ENCODE results near the gene ABCG1. TPM values are rescaled to one million over a fixed set of nuclear protein-coding genes. Genes with fewer than 3 reads are reported as not detected.

Gene ABCG1
- total RNA-seq, 1 donor from 2014 or later: 1.6 TPM

- peaks cover 2% of the 10 kb centered on the region for H3K27me3 Mint-ChIP-seq (ENCODE audit: low read depth)
- H3K4me1 Mint-ChIP-seq (ENCODE audit: low read depth): no peaks in the 10 kb centered on the region
- no peak for TF ChIP-seq CTCF (IDR thresholded peaks at IDR 0.05)
- no peak overlapping the region for H3K4me3 Mint-ChIP-seq (ENCODE audit: unreplicated experiment)
- DNase-seq (ENCODE audit: low spot score): no peak
- H3K27ac Mint-ChIP-seq (ENCODE audit: unreplicated experiment): no peak overlapping the region
- no peaks in the 10 kb centered on the region for H3K9me3 Mint-ChIP-seq (ENCODE audit: low read depth)
- no peaks in the 10 kb centered on the region for H3K36me3 Mint-ChIP-seq (ENCODE audit: low read depth)
Measured at GRCh38 chr21:42271065-42271464, 52.1 kb downstream of the ABCG1 start.

GRCh38 chr21:42272109-42272962 lies 53.4 kb downstream of the ABCG1 start:
- Mint-ChIP-seq H3K36me3 (ENCODE audit: low read depth) (no peaks in the 10 kb centered on the region), H3K4me1 (ENCODE audit: low read depth) (peaks cover 2% of the 10 kb centered on the region), H3K4me3 (ENCODE audit: unreplicated experiment) (no peak overlapping the region), H3K9me3 (ENCODE audit: low read depth) (no peaks in the 10 kb centered on the region), H3K27ac (ENCODE audit: unreplicated experiment) (no peak overlapping the region), H3K27me3 (ENCODE audit: low read depth) (peaks cover 2% of the 10 kb centered on the region)
- DNase-seq (ENCODE audit: low spot score): no peak
- no peak for TF ChIP-seq CTCF (IDR thresholded peaks at IDR 0.05)

GRCh38 chr21:42272984-42273600 lies 54.2 kb downstream of the ABCG1 start:
- H3K27me3 Mint-ChIP-seq (ENCODE audit: low read depth): peaks cover 2% of the 10 kb centered on the region
- no peaks in the 10 kb centered on the region for H3K36me3 Mint-ChIP-seq (ENCODE audit: low read depth)
- H3K9me3 Mint-ChIP-seq (ENCODE audit: low read depth): no peaks in the 10 kb centered on the region
- DNase-seq (ENCODE audit: low spot score): no peak
- no peak for TF ChIP-seq CTCF (IDR thresholded peaks at IDR 0.05)
- no peak overlapping the region for H3K4me3 Mint-ChIP-seq (ENCODE audit: unreplicated experiment)
- H3K4me1 Mint-ChIP-seq (ENCODE audit: low read depth): peaks cover 9% of the 10 kb centered on the region
- H3K27ac Mint-ChIP-seq (ENCODE audit: unreplicated experiment): no peak overlapping the region

GRCh38 chr21:42276076-42276475 lies 57.1 kb downstream of the ABCG1 start:
- DNase-seq (ENCODE audit: low spot score): no peak
- TF ChIP-seq CTCF (IDR thresholded peaks at IDR 0.05): no peak
- no peaks in the 10 kb centered on the region for H3K27me3 Mint-ChIP-seq (ENCODE audit: low read depth)
- H3K27ac Mint-ChIP-seq (ENCODE audit: unreplicated experiment): no peak overlapping the region
- peaks cover 10% of the 10 kb centered on the region for H3K4me1 Mint-ChIP-seq (ENCODE audit: low read depth)
- no peaks in the 10 kb centered on the region for H3K9me3 Mint-ChIP-seq (ENCODE audit: low read depth)
- no peak overlapping the region for H3K4me3 Mint-ChIP-seq (ENCODE audit: unreplicated experiment)
- H3K36me3 Mint-ChIP-seq (ENCODE audit: low read depth): no peaks in the 10 kb centered on the region

GRCh38 chr21:42276526-42277154 lies 57.7 kb downstream of the ABCG1 start:
- Mint-ChIP-seq H3K27me3 (ENCODE audit: low read depth) (no peaks in the 10 kb centered on the region), H3K4me1 (ENCODE audit: low read depth) (peaks cover 10% of the 10 kb centered on the region)

More at GRCh38 chr21:42276526-42277154, 57.7 kb downstream of the ABCG1 start:
- Mint-ChIP-seq H3K36me3 (ENCODE audit: low read depth) (no peaks in the 10 kb centered on the region), H3K4me3 (ENCODE audit: unreplicated experiment) (no peak overlapping the region), H3K27ac (ENCODE audit: unreplicated experiment) (no peak overlapping the region), H3K9me3 (ENCODE audit: low read depth) (no peaks in the 10 kb centered on the region)
- no peak for DNase-seq (ENCODE audit: low spot score)
- peak; percentile 62 for TF ChIP-seq CTCF (IDR thresholded peaks at IDR 0.05)

All from chondrocyte (in vitro differentiated cells).